Measurements from ENCODE around the gene DPEP2.
"Not testable (repeated sequence)": the region's sequence is repeated elsewhere in the genome, so short reads cannot be mapped to it uniquely, and the experiment has no call there.

Gene DPEP2

GRCh38 chr16:67953641-67954375, 45.5 kb downstream of the DPEP2 start:
- no peak for DNase-seq (ENCODE audit: low spot score)

- peak; percentile 94 for DNase-seq (ENCODE audit: low spot score)
Measured at GRCh38 chr16:67951485-67951884, 47.8 kb downstream of the DPEP2 start.

GRCh38 chr16:67950335-67950843, 48.9 kb downstream of the DPEP2 start:
- DNase-seq (ENCODE audit: low spot score) = no peak

- DNase-seq (ENCODE audit: low spot score) = no peak
Measured at GRCh38 chr16:67949645-67950044, 49.6 kb downstream of the DPEP2 start.

- no peak for DNase-seq (ENCODE audit: low spot score)
Measured at GRCh38 chr16:67948015-67948414, 51.3 kb downstream of the DPEP2 start.

GRCh38 chr16:67946966-67947558, 52.2 kb downstream of the DPEP2 start:
- no peak for DNase-seq (ENCODE audit: low spot score)

GRCh38 chr16:67946128-67946569, 53.1 kb downstream of the DPEP2 start:
- no peak for DNase-seq (ENCODE audit: low spot score)

- DNase-seq (ENCODE audit: low spot score) = no peak
Measured at GRCh38 chr16:67945392-67945933, 53.8 kb downstream of the DPEP2 start.

GRCh38 chr16:67944690-67945391, 54.4 kb downstream of the DPEP2 start:
- no peak for DNase-seq (ENCODE audit: low spot score)

- peak; percentile 91 for DNase-seq (ENCODE audit: low spot score)
Measured at GRCh38 chr16:67943619-67944504, 55.4 kb downstream of the DPEP2 start, which contains the start of gene LCAT. TSS of gene LCAT (minus strand) at chr16:67944120. CDS start at chr16:67944101, 19 bp downstream.

- DNase-seq (ENCODE audit: low spot score) = no peak
Measured at GRCh38 chr16:67943256-67943618, 56.0 kb downstream of the DPEP2 start.

GRCh38 chr16:67942510-67943255, 56.6 kb downstream of the DPEP2 start:
- DNase-seq (ENCODE audit: low spot score) = no peak

- DNase-seq (ENCODE audit: low spot score) = no peak
Measured at GRCh38 chr16:67942200-67942509, 57.1 kb downstream of the DPEP2 start.

GRCh38 chr16:67941469-67942199, 57.6 kb downstream of the DPEP2 start:
- DNase-seq (ENCODE audit: low spot score) = no peak

- DNase-seq (ENCODE audit: low spot score) = no peak
Measured at GRCh38 chr16:67940446-67941089, 58.7 kb downstream of the DPEP2 start.

GRCh38 chr16:67939507-67940445, 59.5 kb downstream of the DPEP2 start:
- DNase-seq (ENCODE audit: low spot score) = no peak

- not testable (repeated sequence) for DNase-seq (ENCODE audit: low spot score)
Measured at GRCh38 chr16:67937713-67938112, 61.6 kb downstream of the DPEP2 start.

Measured in globus pallidus (tissue), 1 donor.